ENCODE data around the gene DMAC2L. TPM values are rescaled to one million over a fixed set of nuclear protein-coding genes. Genes with fewer than 3 reads are reported as not detected.
A peak's percentile ranks its signal among the peaks of the same experiment; 100 is the strongest.
"Not testable (repeated sequence)": the region's sequence is repeated elsewhere in the genome, so short reads cannot be mapped to it uniquely, and the experiment has no call there.

The DMAC2L gene
- total RNA-seq, 1 experiment from 2014 or later, result 14.0 TPM

GRCh38 chr14:50354527-50354926 is 42.4 kb downstream of the DMAC2L start (continued):
- TF ChIP-seq, protein P1, sequence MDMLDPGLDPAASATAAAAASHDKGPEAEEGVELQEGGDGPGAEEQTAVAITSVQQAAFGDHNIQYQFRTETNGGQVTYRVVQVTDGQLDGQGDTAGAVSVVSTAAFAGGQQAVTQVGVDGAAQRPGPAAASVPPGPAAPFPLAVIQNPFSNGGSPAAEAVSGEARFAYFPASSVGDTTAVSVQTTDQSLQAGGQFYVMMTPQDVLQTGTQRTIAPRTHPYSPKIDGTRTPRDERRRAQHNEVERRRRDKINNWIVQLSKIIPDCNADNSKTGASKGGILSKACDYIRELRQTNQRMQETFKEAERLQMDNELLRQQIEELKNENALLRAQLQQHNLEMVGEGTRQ (CRISPR knock-in tag; IDR thresholded peaks at IDR 0.05), result no peak

DNA sequence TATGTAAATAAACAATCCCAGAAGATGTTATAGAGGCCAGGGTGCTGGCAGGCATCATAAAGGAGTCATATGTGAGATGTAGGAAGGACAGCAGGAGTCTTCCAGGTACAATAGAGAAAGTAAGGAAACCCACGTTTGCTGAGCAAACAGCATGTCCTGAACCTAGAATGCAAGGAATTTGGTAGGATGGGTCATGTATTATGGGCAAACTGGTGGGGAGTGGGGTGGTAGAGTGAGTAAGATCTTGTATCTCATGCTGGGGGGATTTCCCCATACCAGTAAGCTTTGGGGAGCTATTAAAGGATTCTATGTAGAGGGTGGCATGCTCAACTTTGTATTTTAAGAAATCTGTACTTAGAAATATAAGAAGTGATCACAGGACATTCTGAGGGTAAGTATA is 43.6 kb downstream of the DMAC2L start:
- H3K36me3 Mint-ChIP-seq, result no peaks in the 10 kb centered on the region
- no peak overlapping the region for H3K27ac Mint-ChIP-seq
- ChIA-PET CTCF (interaction anchor here (0.6 to 1.1 kb wide), 2 partner anchors 15 to 38 kb away, joined by 3 read pairs; no protein-coding TSS in a partner anchor), POLR2A (no interaction called here)
- TF ChIP-seq, protein P2, sequence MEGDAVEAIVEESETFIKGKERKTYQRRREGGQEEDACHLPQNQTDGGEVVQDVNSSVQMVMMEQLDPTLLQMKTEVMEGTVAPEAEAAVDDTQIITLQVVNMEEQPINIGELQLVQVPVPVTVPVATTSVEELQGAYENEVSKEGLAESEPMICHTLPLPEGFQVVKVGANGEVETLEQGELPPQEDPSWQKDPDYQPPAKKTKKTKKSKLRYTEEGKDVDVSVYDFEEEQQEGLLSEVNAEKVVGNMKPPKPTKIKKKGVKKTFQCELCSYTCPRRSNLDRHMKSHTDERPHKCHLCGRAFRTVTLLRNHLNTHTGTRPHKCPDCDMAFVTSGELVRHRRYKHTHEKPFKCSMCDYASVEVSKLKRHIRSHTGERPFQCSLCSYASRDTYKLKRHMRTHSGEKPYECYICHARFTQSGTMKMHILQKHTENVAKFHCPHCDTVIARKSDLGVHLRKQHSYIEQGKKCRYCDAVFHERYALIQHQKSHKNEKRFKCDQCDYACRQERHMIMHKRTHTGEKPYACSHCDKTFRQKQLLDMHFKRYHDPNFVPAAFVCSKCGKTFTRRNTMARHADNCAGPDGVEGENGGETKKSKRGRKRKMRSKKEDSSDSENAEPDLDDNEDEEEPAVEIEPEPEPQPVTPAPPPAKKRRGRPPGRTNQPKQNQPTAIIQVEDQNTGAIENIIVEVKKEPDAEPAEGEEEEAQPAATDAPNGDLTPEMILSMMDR (IDR thresholded peaks at IDR 0.05), result no peak
- no peak for TF ChIP-seq ATF1 (CRISPR knock-in tag; IDR thresholded peaks at IDR 0.05)
- TF ChIP-seq ZMAT4 (CRISPR knock-in tag; IDR thresholded peaks at IDR 0.05), result no peak
- TF ChIP-seq, protein P3, sequence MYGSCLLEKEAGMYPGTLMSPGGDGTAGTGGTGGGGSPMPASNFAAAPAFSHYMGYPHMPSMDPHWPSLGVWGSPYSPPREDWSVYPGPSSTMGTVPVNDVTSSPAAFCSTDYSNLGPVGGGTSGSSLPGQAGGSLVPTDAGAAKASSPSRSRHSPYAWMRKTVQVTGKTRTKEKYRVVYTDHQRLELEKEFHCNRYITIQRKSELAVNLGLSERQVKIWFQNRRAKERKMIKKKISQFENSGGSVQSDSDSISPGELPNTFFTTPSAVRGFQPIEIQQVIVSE (CRISPR knock-in tag; IDR thresholded peaks at IDR 0.05; ENCODE audit: borderline replicate concordance), result no peak
- TF ChIP-seq, protein P4, sequence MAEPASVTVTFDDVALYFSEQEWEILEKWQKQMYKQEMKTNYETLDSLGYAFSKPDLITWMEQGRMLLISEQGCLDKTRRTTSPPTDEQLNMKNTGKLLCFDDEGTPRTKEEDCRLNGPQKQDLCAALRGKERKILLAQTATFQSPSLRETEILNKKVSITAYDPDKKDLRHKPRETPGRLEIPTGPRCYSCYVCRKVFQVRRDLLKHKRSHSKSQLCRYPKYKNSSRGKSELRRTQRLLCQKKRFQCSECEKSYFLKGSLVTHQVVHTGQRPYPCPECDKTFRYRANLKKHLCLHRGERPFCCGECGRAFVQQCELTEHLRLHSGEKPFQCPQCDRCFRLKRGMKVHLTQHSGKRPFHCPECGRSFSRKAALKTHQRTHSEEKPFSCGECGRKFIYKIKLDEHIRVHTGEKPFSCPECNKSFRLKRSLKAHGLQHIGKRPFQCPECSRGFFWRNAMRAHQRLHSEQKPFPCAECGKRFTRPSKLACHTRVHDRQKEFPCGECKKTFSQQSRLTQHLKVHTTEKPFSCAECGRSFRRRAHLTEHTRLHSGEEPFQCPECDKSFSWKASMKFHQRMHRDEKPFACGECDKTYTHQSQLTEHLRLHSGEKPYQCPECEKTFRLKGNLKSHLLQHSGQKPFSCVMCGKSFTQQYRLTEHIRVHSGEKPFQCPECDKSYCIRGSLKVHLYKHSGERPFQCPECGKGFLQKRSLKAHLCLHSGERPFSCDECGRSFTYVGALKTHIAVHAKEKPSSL (CRISPR knock-in tag; conservative IDR thresholded peaks at IDR 0.05), result no peak
- no peak for TF ChIP-seq ZNF281 (CRISPR knock-in tag; IDR thresholded peaks at IDR 0.05)
- TF ChIP-seq PREB (CRISPR knock-in tag; IDR thresholded peaks at IDR 0.05; ENCODE audit: borderline replicate concordance), result no peak
- no peaks in the 10 kb centered on the region for H3K27me3 Mint-ChIP-seq (ENCODE audit: low read depth)
- no peaks in the 10 kb centered on the region for H3K9me3 Mint-ChIP-seq
- DNase-seq (ENCODE audit: low spot score) (no peak), ATAC-seq (peak; percentile 52)
- no peak overlapping the region for H3K4me3 Mint-ChIP-seq
- 0 out of 2 replicates have a peak, but pooled peaks cover 2% of the 10 kb centered on the region for H3K4me1 Mint-ChIP-seq

DNA sequence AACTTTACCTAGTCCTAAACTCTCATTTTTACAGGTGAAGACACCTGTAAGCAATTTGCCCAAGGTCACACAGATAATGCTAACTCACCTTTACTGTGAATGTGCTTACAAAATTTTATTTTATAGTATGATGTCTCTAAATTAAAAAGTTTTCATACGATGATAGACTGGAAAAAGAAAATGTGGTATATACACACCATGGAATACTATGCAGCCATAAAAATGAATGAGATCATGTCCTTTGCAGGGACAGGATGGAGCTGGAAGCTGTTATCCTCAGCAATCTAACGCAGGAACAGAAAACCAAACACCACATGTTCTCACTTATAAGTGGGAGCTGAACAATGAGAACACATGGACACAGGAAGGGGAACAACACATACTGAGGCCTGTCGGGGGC is 44.2 kb downstream of the DMAC2L start:
- CTCF ChIA-PET, result interaction anchor here (0.6 kb wide), 1 partner anchor 38 kb away, joined by 3 read pairs; no protein-coding TSS in a partner anchor
- H3K27me3 Mint-ChIP-seq (ENCODE audit: low read depth); H3K4me3 Mint-ChIP-seq; H3K27ac Mint-ChIP-seq; DNase-seq (ENCODE audit: low spot score); ATAC-seq; H3K9me3 Mint-ChIP-seq; POLR2A ChIA-PET; H3K4me1 Mint-ChIP-seq; H3K36me3 Mint-ChIP-seq: not testable (repeated sequence)

DNA sequence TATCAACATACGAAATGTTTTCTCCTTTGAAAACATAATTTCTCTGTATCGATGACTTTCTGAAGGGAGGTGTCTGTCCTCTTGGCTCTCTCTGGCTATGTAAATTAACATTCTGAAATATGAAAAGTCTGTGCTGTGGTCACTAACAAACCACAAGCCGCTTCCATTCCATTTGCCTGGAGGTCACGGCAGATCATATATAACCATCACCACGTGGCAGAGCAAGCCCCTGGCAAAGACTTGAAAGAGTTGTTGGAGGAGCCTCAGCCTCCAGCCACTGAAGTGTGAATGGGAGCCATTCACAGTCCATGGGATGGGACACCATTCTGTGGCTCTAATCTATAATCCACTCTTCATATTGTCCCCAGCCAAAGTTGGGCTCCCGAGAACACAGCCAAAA is 45.0 kb downstream of the DMAC2L start:
- H3K4me3 Mint-ChIP-seq, result no peak overlapping the region
- ATAC-seq, result no peak
- no peak overlapping the region for H3K27ac Mint-ChIP-seq
- H3K4me1 Mint-ChIP-seq, result 0 out of 2 replicates have a peak, but pooled peaks cover 2% of the 10 kb centered on the region
- CTCF ChIA-PET, result interaction anchor here (0.9 to 1.3 kb wide), 2 partner anchors 11 to 45 kb away, joined by 3 read pairs; partner anchors contain the start of genes DMAC2L and L2HGDH
- POLR2A ChIA-PET, result no interaction called here
- no peaks in the 10 kb centered on the region for H3K36me3 Mint-ChIP-seq
- no peaks in the 10 kb centered on the region for H3K27me3 Mint-ChIP-seq (ENCODE audit: low read depth)
- no peak for DNase-seq (ENCODE audit: low spot score)
- no peaks in the 10 kb centered on the region for H3K9me3 Mint-ChIP-seq
- TF ChIP-seq ZNF317 (CRISPR knock-in tag; IDR thresholded peaks at IDR 0.05; ENCODE audit: borderline replicate concordance, low read depth) (no peak), CREM (CRISPR knock-in tag; IDR thresholded peaks at IDR 0.05) (no peak), ESRRA (CRISPR knock-in tag; IDR thresholded peaks at IDR 0.05; ENCODE audit: borderline replicate concordance) (no peak), ELF4 (CRISPR knock-in tag; IDR thresholded peaks at IDR 0.05; ENCODE audit: low read depth) (no peak)
- TF ChIP-seq, protein P5, sequence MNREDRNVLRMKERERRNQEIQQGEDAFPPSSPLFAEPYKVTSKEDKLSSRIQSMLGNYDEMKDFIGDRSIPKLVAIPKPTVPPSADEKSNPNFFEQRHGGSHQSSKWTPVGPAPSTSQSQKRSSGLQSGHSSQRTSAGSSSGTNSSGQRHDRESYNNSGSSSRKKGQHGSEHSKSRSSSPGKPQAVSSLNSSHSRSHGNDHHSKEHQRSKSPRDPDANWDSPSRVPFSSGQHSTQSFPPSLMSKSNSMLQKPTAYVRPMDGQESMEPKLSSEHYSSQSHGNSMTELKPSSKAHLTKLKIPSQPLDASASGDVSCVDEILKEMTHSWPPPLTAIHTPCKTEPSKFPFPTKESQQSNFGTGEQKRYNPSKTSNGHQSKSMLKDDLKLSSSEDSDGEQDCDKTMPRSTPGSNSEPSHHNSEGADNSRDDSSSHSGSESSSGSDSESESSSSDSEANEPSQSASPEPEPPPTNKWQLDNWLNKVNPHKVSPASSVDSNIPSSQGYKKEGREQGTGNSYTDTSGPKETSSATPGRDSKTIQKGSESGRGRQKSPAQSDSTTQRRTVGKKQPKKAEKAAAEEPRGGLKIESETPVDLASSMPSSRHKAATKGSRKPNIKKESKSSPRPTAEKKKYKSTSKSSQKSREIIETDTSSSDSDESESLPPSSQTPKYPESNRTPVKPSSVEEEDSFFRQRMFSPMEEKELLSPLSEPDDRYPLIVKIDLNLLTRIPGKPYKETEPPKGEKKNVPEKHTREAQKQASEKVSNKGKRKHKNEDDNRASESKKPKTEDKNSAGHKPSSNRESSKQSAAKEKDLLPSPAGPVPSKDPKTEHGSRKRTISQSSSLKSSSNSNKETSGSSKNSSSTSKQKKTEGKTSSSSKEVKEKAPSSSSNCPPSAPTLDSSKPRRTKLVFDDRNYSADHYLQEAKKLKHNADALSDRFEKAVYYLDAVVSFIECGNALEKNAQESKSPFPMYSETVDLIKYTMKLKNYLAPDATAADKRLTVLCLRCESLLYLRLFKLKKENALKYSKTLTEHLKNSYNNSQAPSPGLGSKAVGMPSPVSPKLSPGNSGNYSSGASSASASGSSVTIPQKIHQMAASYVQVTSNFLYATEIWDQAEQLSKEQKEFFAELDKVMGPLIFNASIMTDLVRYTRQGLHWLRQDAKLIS (CRISPR knock-in tag; IDR thresholded peaks at IDR 0.05; ENCODE audit: borderline replicate concordance), result no peak
